Thoracic aorta (tissue), 2 donors: Measurements from ENCODE around the gene ZNF76. TPM values are rescaled to one million over a fixed set of nuclear protein-coding genes. Genes with fewer than 3 reads are reported as not detected.

Source experiments
- ATAC-seq: fragments of 150-250 bp; one replicate; pipeline ENCODE4 v1.8.0; 2017; ENCODE audit warnings: low read depth; ENCODE audit not compliant: insufficient number of reproducible peaks, low FRiP score
- DNase-seq: peaks from one replicate; pipeline ENCODE4 v3.0.0-alpha.2; 2020; ENCODE audit warnings: low spot score
- H3K27ac ChIP-seq, 2 donors: fragments of 200-600 bp; sonication (generic); 1 replicate in 1 of 2; 2 replicates in 1 of 2; pipeline ENCODE4 v1.5.1; 2016; ENCODE audit warnings: mild to moderate bottlenecking in 2 of 2, moderate library complexity in 2 of 2
- H3K27me3 ChIP-seq: fragments of 200-600 bp; sonication (generic); replicated peaks from 2 replicates; pipeline ENCODE4 v1.6.0; 2016; ENCODE audit warnings: mild to moderate bottlenecking; ENCODE audit not compliant: insufficient read depth
- H3K36me3 ChIP-seq: fragments of 200-600 bp; sonication (generic); one replicate; pipeline ENCODE4 v1.5.1; 2016
- H3K4me1 ChIP-seq, 2 donors: fragments of 200-600 bp; sonication (generic); 1 replicate in 1 of 2; 2 replicates in 1 of 2; pipeline versions ENCODE4 v1.5.1 to v1.6.0; 2016; ENCODE audit warnings: low read depth in 2 of 2, mild to moderate bottlenecking in 1 of 2; ENCODE audit not compliant: control insufficient read depth in 1 of 2
- H3K4me3 ChIP-seq: fragments of 200-600 bp; sonication (generic); 2 replicates; pipeline ENCODE4 v1.5.1; 2016; ENCODE audit warnings: mild to moderate bottlenecking
- H3K9me3 ChIP-seq: fragments of 200-600 bp; sonication (generic); 2 replicates; pipeline ENCODE4 v1.5.1; 2016
- CTCF ChIP-seq: fragments of 200-600 bp; sonication (generic); IDR thresholded peaks from one replicate; pipeline ENCODE4 v1.5.1; 2019; ENCODE audit warnings: antibody characterized with exemption
- total RNA-seq, 2 donors: library from RNA; depleted of rRNA; stranded (reverse); fragments of >200 nt; gene quantifications; one replicate each; pipeline versions ENCODE4 v1.1.0 to v1.2.3, GENCODE V29; 2016

The ZNF76 gene
- total RNA-seq, 2 donors from 2014 or later: 46.8 to 47.0 TPM

GRCh38 chr6:35248300-35248699 is 11.2 kb upstream of the ZNF76 start:
- Histone ChIP-seq H3K4me1 (peaks cover 5 to 25% of the 10 kb centered on the region in 2 donors), H3K27me3 (no peaks in the 10 kb centered on the region), H3K27ac (peak overlapping the region; percentile 59 to 63), H3K36me3 (peaks cover 29% of the 10 kb centered on the region), H3K4me3 (no peak overlapping the region), H3K9me3 (no peaks in the 10 kb centered on the region)
- no peak for TF ChIP-seq CTCF
- no peak for ATAC-seq
- no peak for DNase-seq

DNA sequence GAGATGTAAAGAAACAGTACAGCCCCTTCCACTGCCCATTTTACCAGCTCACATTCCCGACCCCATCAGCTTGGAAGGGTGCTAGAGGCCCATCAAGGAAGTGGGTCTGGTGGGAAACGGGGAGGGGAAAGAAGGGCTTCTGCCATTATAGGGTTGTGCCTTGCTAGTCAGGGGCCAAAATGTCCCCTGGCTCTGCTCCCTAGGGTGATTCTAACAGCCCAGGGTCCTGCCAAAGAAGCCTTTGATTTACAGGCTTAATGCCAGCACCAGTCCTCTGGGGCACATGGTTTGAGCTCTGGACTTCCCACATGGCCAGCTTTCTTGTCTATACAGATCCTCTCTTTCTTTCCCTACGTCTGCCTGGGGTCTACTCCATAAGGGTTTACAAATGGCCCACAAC is 10.6 kb upstream of the ZNF76 start:
- TF ChIP-seq CTCF: no peak
- peaks cover 5 to 25% of the 10 kb centered on the region in 2 donors for H3K4me1 ChIP-seq
- peak overlapping the region; percentile 59 to 63 for H3K27ac ChIP-seq
- peaks cover 22% of the 10 kb centered on the region for H3K36me3 ChIP-seq
- H3K4me3 ChIP-seq: no peak overlapping the region
- no peaks in the 10 kb centered on the region for H3K9me3 ChIP-seq
- ATAC-seq: no peak
- H3K27me3 ChIP-seq: no peaks in the 10 kb centered on the region
- no peak for DNase-seq

DNA sequence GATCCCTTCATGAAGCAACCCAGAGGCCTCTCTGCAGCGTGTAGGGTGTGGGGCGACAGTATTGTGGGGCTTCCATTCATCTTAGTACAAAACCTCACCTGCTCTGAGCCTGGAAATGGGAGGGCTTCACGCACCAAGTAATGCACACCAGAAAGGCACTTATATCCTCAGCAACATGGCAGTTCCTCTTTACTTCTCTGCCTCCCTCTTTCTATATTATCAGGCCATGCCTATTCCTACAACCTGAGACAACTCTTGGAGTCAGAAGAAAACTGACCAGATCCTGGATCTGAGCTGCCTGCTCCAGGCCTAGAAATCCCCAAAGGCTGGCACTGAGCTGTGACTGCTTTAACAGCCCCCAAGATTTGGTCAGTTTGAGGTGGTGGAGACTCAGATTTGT is 7.6 kb upstream of the ZNF76 start:
- peak overlapping the region in 1 of 2 donors; percentile 16 for H3K27ac ChIP-seq
- ATAC-seq: no peak

DNA sequence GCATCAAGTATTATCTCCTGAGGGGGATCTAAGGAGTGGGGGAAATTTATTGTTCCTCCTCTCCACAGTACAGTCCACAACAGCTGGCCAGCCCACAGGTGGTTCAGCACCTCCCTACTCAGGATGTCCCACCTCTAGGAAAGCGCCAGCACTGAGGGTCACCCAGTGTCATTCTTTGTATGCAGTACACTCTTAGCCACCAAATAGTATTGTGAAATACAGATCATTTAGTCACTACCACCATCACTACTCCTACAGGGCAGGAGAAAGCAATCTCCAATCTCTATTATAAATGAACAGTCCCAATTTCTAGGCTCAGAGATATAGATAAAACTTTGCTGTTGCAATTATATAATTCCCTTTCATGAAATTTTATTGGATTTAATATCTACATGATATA is 6.3 kb upstream of the ZNF76 start:
- Histone ChIP-seq H3K4me1 (peaks cover 10 to 27% of the 10 kb centered on the region in 2 donors), H3K36me3 (no peaks in the 10 kb centered on the region), H3K27ac (no peak overlapping the region), H3K27me3 (no peaks in the 10 kb centered on the region), H3K4me3 (no peak overlapping the region), H3K9me3 (no peaks in the 10 kb centered on the region)
- no peak for TF ChIP-seq CTCF
- no peak for DNase-seq
- no peak for ATAC-seq

More for the DNA sequence above, 7.6 kb upstream of the ZNF76 start:
- DNase-seq: no peak
- TF ChIP-seq CTCF: no peak
- Histone ChIP-seq H3K9me3 (no peaks in the 10 kb centered on the region), H3K4me3 (no peak overlapping the region), H3K27me3 (no peaks in the 10 kb centered on the region), H3K36me3 (peaks cover 4% of the 10 kb centered on the region), H3K4me1 (peaks cover 5 to 25% of the 10 kb centered on the region in 2 donors)

DNA sequence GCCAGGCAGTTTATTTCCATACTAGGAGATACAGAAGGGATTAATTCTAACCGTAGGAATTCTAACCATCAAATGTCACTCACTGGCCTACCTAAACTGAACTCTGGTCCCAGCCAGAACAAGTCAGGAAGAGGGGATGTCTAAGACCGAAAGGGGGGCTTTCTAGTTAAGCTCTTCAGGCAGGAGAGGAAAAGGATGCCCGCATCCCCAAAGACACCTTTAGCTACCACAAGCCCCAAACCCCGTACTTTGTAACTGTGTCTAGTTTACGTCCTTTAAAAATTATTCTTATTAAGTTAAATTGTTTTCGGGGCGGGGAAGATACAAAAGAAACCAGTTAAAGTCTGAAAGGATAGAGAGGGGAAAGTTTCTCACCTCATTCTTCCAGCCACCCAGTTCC is 1.2 kb upstream of the ZNF76 start:
- ATAC-seq: no peak
- Histone ChIP-seq H3K9me3 (no peaks in the 10 kb centered on the region), H3K27ac (peak overlapping the region; percentile 74 to 93), H3K4me3 (peak overlapping the region; percentile 92), H3K4me1 (peaks cover 9 to 28% of the 10 kb centered on the region in 2 donors), H3K27me3 (no peaks in the 10 kb centered on the region), H3K36me3 (no peaks in the 10 kb centered on the region)
- no peak for TF ChIP-seq CTCF
- DNase-seq: no peak
